NCI-H1105 (cell line): ENCODE data around the gene PRR3.
A peak's percentile ranks its signal among the peaks of the same experiment; 100 is the strongest.
"Not testable (repeated sequence)": the region's sequence is repeated elsewhere in the genome, so short reads cannot be mapped to it uniquely, and the experiment has no call there.

Source experiments
- DNase-seq: peaks from one replicate; lab custom pipeline; 2025; lab: John Stamatoyannopoulos, UW

Gene PRR3, protein sequence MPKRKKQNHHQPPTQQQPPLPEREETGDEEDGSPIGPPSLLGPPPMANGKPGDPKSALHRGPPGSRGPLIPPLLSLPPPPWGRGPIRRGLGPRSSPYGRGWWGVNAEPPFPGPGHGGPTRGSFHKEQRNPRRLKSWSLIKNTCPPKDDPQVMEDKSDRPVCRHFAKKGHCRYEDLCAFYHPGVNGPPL

GRCh38 chr6:30556906-30557682, at the start of gene PRR3:
Gene PRR3, plus strand, starts transcription at chr6:30557295. Its CDS starts 50 bp downstream, at chr6:30557345.
- DNase-seq = peak; percentile 85

- no peak for DNase-seq
These were observed 49.0 kb upstream of the PRR3 start for GRCh38 chr6:30507849-30508827.

DNA sequence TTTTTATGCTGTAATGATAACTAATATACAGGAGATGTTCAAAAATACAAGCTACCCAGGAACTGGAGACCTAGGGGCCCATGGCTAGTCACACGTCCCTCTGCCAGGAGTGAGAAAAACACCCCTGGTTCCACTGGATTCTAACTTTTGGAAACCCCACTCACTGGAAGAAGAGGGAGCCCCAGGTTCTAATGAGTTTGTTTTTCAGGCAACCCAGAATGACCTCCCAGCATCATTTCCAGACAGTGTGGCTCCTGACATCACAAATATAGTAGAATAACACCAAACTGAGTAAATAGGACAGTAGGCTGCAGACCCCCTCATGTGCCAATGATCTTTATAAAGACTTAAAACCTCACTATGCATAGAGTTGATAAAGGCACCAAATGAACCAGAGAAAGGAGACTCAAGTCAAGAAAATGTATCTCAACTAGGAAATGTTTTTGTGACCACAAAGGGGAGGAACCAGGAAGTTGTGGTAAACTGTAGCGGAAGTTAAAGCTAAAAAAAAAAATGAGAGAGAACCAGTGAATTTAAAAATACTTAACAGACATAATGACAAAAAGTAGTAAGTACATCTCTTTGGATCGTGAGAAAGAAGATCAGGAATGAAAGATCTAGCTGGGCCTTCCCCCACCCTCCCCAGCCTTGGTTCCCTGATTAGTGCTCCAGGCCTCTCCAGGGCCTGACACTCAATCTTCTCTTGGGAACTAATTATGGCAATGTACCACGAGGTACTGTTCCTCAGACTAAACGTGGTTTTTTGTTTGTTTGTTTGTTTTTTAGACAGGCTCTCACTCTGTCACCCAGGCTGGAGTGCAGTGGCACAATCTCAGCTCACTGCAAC, 48.0 kb upstream of the PRR3 start:
- no peak for DNase-seq

DNA sequence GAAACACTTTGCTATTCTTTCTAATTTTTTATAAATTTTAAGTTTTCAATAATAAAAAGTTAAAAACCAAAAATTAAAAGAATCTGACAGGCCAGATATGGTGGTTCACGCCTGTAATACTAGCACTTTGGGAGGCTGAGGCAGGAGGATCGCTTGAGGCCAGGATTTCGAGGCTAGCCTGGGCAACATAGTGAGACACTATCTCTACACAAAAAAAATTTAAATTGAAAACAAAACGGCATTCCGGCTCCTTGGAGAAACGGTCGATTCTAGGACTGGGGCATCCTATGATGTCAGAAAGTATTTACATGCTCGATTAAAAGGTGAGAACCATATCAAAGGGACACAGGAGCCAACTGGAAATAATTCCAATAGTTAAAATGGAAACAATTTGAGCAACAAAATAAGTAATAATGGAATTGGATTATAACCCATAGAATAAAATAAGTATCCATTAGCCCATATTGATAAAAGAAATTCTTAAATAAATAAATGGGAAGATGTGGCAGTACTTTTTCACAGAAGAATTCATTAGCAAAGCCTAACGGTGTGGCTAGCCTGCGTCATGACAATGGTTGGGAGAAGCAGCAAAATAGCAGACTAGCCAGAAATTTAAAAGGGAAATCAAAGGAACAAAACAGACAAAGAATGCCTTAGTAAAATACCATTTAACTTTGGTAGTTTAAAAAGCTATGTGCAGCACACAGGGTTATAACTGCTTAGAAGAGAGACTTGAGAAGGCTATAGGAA, 46.5 kb upstream of the PRR3 start:
- no peak for DNase-seq

- DNase-seq = no peak
These were observed 45.9 kb upstream of the PRR3 start for GRCh38 chr6:30511169-30511546.

DNA sequence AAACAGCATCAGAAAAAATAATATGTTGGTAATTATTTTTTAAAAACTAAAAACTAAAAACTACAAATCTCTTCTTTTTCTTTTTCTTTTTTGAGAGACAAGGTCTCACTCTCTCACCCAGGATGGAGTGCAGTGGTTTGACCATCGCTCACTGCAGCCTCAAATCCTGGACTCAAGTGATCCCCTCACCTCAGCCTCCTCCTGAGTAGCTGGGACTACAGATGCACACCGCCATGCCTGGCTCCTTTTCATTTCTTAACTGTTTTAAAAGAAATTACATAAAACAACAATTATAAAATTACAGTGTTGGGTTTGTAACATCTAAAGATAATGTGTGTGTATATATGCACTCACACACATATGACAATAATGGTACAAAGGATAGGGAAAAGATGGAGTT, 43.6 kb upstream of the PRR3 start:
- no peak for DNase-seq

GRCh38 chr6:30515106-30515505, 42.0 kb upstream of the PRR3 start:
- no peak for DNase-seq

DNA sequence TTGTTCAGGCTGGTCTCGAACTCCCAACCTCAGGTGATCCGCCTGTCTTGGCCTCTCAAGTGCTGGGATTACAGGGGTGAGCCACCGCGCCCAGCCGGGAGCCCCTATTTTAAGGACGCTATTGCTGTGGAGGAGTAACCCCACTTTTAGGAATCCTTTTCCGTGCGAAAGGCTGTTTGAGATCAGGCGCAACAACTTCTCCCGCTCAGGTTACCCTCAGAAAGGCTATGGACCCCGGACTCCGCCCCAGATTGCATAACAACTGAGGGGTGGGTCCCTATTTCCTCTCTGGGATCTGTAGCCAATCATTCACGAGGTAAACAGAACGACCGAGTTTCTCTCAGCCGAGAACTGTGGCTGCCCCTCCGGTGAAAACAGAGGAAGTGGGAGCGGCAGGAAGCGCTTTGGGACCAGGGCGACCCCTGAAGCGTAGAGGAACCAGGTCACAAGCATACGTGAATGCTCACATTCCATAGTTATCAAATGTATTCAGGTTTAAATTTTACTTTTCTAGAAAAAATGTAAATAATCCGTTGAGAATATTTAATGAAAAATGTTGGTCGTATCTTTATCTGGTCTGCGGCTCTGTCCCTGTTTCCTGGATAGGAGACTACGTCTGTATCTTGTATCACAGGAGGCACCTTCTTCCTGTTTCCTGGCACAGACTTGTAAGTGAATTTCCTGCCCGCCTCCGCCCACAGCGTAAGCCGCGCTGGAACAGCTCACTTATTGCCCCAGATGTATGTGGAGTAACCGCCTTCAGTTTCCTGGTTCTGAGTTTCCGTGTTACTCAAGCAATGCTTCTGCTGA, 40.9 kb upstream of the PRR3 start:
- no peak for DNase-seq

- not testable (repeated sequence) for DNase-seq
These were observed 40.4 kb upstream of the PRR3 start for GRCh38 chr6:30516754-30517076.

DNA sequence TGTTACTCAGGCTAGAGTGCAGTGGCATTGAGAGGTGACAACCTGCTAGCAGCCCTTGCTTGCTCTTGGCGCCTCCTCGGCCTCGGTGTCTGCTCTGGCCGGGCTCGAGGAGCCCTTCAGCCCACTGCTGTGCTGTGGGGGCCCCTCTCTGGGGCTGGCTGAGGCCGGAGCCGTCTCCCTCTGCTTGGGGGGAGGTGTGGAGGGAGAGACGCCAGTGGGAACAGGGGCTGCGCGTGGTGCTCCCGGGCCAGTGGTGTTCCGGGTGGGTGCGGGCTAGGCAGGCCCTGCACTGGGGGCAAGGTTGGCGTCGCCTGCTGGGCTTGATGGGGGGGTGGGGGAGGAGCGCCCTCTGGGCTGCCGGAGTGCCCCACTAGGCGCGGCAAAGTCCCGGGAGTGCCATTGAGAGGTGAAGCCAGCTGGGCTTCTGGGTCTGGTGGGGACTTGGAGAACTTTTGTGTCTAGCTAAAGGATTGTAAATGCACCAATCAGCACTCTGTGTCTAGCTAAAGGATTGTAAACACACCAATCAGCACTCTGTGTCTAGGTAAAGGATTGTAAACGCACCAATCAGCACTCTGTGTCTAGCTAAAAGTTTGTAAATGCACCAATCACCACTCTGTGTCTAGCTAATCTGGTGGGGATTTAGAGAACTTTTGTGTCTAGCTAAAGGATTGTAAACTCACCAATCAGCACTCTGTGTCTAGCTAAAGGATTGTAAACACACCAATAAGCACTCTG, 39.2 kb upstream of the PRR3 start:
- not testable (repeated sequence) for DNase-seq

DNA sequence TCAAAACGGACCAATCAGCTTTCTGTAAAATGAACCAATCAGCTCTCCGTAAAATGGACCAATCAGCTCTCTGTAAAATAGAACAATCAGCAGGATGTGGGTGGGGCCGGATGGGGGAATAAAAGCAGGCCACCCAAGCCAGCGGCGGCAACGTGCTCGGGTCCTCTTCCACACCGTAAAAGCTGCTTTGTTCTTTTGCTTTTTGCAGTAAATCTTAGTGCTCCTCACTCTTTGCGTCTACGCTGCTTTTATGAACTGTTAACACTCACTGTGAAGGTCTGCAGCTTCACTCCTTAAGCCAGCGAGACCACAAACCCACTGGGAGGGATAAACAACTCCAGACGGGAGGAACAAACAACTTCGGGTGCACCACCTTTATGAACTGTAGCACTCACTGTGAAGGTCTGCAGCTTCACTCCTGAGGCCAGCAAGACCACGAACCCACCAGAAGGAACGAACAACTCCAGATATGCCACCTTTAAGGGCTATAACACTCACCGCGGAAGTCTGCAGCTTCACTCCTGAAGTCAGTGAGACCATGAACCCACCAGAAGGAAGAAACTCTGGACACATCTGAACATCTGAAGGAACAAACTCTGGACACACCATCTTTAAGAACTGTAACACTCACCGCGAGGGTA, 38.5 kb upstream of the PRR3 start:
- not testable (repeated sequence) for DNase-seq

DNA sequence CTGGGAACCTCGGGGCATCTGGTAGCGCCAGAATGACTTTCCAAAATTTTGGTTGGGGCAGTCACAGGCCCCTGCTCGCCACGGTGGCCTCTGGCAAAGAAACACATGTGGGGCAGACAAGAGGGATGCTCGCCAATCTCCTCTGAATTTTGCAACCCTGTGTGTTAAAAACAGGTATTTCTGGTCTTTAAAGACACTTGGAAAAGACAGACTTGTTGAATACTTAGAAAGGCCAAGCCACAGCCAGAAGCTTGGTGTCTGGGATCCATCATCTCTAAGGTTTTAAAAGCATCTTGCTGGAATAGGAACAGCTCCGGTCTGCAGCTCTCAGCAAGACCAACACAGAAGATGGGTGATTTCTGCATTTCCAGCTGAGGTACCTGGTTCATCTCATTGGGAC, 36.6 kb upstream of the PRR3 start:
- no peak for DNase-seq

DNA sequence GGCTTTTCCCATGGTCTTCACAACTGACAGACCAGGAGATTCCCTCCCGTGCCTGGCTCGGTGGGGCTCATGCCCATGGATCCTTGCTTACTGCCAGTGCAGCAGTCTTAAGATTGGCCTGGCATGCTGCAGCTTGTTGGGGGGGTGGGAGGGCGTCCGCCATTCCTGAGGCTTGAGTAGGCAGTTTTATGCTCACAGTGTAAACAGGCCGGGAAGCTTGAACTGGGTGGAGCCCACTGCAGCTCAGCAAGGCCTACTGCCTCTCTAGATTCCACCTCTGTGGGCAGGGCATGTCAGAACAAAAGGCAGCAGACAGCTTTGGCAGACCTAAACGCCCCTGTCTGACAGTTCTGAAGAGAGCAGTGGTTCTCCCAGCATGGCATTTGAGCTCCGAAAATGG, 36.0 kb upstream of the PRR3 start:
- DNase-seq = not testable (repeated sequence)

- not testable (repeated sequence) for DNase-seq
These were observed 35.1 kb upstream of the PRR3 start for GRCh38 chr6:30521952-30522351.

GRCh38 chr6:30526444-30526843, 30.7 kb upstream of the PRR3 start:
- DNase-seq = not testable (repeated sequence)

- DNase-seq = not testable (repeated sequence)
These were observed 27.7 kb upstream of the PRR3 start for GRCh38 chr6:30529349-30529875.

DNA sequence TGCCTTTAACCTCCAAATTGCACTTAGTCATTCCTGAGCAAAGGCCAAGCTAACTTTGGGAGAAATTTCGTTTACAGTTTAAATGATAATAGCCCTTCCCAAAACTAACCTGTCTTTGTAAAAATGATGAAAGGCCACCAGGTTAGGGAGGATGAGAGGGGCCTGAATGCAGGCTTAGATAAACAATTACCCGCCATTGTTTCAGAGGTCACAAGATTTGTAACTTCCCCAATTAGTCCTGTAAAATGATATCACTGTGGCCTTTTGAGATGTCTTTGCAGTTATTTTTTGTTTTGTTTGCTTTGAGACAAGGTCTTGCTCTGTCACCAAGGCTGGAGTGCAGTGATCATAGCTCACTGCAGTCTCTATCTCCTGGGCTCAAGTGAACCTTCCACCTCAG, 27.1 kb upstream of the PRR3 start:
- DNase-seq = no peak

DNA sequence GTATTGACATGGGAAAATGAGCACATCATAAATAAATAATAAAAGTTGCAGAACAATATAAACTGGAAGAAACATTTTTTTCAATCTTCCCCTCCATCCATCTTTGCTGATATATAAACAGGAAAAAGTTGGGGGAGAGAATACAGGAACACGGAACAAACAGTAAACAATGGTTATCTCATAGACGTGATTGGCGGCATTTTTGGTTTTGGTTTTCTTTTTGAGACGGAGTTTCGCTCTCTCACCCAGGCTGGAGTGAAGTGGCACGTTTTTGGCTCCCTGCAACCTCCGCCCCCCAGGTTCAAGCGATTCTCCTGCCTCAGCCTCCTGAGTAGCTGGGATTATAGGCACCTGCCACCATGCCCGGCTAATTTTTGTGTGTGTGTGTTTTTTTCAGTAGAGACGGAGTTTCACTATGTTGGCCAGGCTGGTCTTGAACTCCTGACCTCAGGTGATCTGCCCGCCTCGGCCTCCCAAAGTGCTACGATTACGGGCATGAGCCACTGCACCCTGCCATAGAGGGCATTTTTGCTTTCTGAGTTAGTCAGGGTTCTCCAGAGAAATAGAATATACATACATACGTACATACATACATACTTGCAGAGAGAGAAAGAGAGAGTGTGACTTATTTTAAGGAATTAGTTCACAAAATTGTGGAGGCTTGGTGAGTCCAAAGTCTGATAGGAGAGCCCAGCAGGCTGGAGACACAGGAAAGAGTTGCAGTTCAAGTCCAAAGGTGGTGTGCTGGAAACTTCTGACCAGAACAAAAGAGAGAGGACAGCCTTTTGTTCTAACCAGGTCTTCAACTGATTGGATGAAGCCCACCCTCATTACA, 23.4 kb upstream of the PRR3 start:
- no peak for DNase-seq
